SK-N-SH (cell line): ENCODE data around the gene SLC2A8.

Experiments
- CTCF ChIP-seq: fragments of 200-600 bp; sonication (generic); IDR thresholded peaks from 2 replicates; pipeline ENCODE4 v1.6.1; 2017; ENCODE audit warnings: antibody characterized with exemption, mild to moderate bottlenecking, moderate library complexity
- ZBTB33 ChIP-seq: IDR thresholded peaks from 2 replicates; pipeline ENCODE4 v1.4.0; 2012; ENCODE audit warnings: low read depth, borderline replicate concordance

GRCh38 chr9:127392166-127392565 lies 4.8 kb upstream of the SLC2A8 start:
- TF ChIP-seq CTCF (no peak), ZBTB33 (no peak)
